H4 (cell line): Measurements from ENCODE around the gene EPB41L5. TPM values are rescaled to one million over a fixed set of nuclear protein-coding genes. Genes with fewer than 3 reads are reported as not detected.
"Not testable (repeated sequence)": the region's sequence is repeated elsewhere in the genome, so short reads cannot be mapped to it uniquely, and the experiment has no call there.

Experiments
- DNase-seq: peaks from one replicate; pipeline ENCODE4 v3.0.0-alpha.2; 2015; ENCODE audit warnings: low spot score
- total RNA-seq: library from RNA; depleted of rRNA; stranded (reverse); fragments of >200 nt; shearing (Covaris generic); gene quantifications from 2 replicates; pipeline ENCODE4 v1.2.3, GENCODE V29; 2014

EPB41L5 gene
- total RNA-seq, 1 experiment from 2014 or later, result 6.6 TPM

- not testable (repeated sequence) for DNase-seq
Observed at GRCh38 chr2:120199817-120200459, 187.1 kb downstream of the EPB41L5 start.

- DNase-seq, result no peak
Observed at GRCh38 chr2:120203251-120204021, 190.6 kb downstream of the EPB41L5 start.

- peak; percentile 1 for DNase-seq
Observed at GRCh38 chr2:120204022-120204405, 191.1 kb downstream of the EPB41L5 start.

- peak; percentile 1 for DNase-seq
Observed at GRCh38 chr2:120204417-120204816, 191.5 kb downstream of the EPB41L5 start.

- peak; percentile 2 for DNase-seq
Observed at GRCh38 chr2:120204945-120205670, 192.2 kb downstream of the EPB41L5 start.

GRCh38 chr2:120206022-120206581 lies 193.2 kb downstream of the EPB41L5 start:
- peak; percentile 2 for DNase-seq

GRCh38 chr2:120208381-120209353 lies 195.8 kb downstream of the EPB41L5 start:
- DNase-seq, result no peak

GRCh38 chr2:120209427-120210269 lies 196.8 kb downstream of the EPB41L5 start:
- no peak for DNase-seq

- no peak for DNase-seq
Observed at GRCh38 chr2:120210270-120210693, 197.4 kb downstream of the EPB41L5 start.

- DNase-seq, result no peak
Observed at GRCh38 chr2:120218181-120218580, 205.3 kb downstream of the EPB41L5 start.

- DNase-seq, result no peak
Observed at GRCh38 chr2:120219291-120219690, 206.4 kb downstream of the EPB41L5 start.

GRCh38 chr2:120219766-120220165 lies 206.9 kb downstream of the EPB41L5 start:
- no peak for DNase-seq

GRCh38 chr2:120220756-120221155 lies 207.9 kb downstream of the EPB41L5 start:
- DNase-seq, result no peak

GRCh38 chr2:120221616-120222015 lies 208.7 kb downstream of the EPB41L5 start:
- DNase-seq, result no peak

- no peak for DNase-seq
Observed at GRCh38 chr2:120222186-120223033, 209.5 kb downstream of the EPB41L5 start.

GRCh38 chr2:120223034-120223912 lies 210.4 kb downstream of the EPB41L5 start, which contains the start of gene TMEM185B:
Gene TMEM185B, minus strand, starts transcription at chr2:120223400. Its CDS starts 424 bp downstream, at chr2:120222976.
- DNase-seq, result peak; percentile 56

- no peak for DNase-seq
Observed at GRCh38 chr2:120224256-120224655, 211.4 kb downstream of the EPB41L5 start.
